H1 (cell line): ENCODE results near the gene SYT14. TPM values are rescaled to one million over a fixed set of nuclear protein-coding genes. Genes with fewer than 3 reads are reported as not detected.

Experiments used
- SAP30 ChIP-seq: fragments of 300-600 bp; sonication (generic); IDR thresholded peaks from 2 replicates; pipeline ENCODE4 v1.7.1; 2012; ENCODE audit warnings: low read length, moderate library complexity, mild to moderate bottlenecking, inconsistent platforms; ENCODE audit not compliant: insufficient read depth, insufficient replicate concordance
- SRF ChIP-seq: IDR thresholded peaks from 2 replicates; pipeline ENCODE4 v1.6.1; 2011; ENCODE audit warnings: mild to moderate bottlenecking, low read depth, low read length, moderate library complexity
- polyA plus RNA-seq, 7 experiments: library from polyadenylated mRNA; depleted of rRNA in 3 of 7; stranded (reverse) in 5 of 7; unstranded in 2 of 7; fragments of >200 nt in 5 of 7; fragments of 200-250 nt in 2 of 7; gene quantifications; 1 replicate in 5 of 7; 2 replicates in 1 of 7; 4 replicates in 1 of 7; pipeline versions ENCODE4 v1.2.1 to v1.2.3, GENCODE V29; 2011 to 2013; ENCODE audit warnings: missing spikeins in 2 of 7, mixed read lengths in 2 of 7
- total RNA-seq: library from RNA; stranded (reverse); fragmentation: NEBNext Ultra II Directional; extraction: Animal tissue kit (Norgen Biotek cat#: 25700); gene quantifications from 2 replicates; pipeline ENCODE4 v1.2.1, GENCODE V29; 2021
- TF ChIP-seq, protein P1 (sequence below): IDR thresholded peaks from 2 replicates; pipeline ENCODE4 v1.6.1; 2011; ENCODE audit warnings: low read depth, mild to moderate bottlenecking, low read length; ENCODE audit not compliant: insufficient read depth
- TF ChIP-seq, protein P2 (sequence below): IDR thresholded peaks from 2 replicates; pipeline ENCODE4 v1.6.1; 2011; ENCODE audit warnings: low read length, improper control_type of control experiment

SYT14 gene
- total and polyA plus RNA-seq, 2 of the 8 experiments (the other 6 are each of a cell fraction or from before 2014, with no cell fraction given): 2.3 to 18.4 TPM

DNA sequence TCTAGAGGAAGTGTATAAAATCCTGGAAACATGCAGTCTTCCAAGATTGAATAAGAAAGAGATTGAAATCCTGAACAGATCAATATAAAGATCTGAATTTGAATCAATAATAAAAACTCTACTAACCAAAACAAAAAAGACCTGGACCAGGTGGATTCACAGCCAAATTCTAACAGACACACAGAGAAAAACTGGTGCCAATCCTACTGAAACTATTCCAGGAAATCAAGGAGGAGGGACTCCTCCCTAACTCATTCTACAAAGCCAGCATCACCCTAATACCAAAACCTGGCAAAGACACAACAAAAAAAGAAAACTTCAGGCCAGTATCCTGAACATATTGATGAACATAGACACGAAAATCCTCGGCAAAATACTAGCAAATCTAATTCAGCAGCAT, 58.3 kb downstream of the SYT14 start (continued):
- TF ChIP-seq, protein P1, sequence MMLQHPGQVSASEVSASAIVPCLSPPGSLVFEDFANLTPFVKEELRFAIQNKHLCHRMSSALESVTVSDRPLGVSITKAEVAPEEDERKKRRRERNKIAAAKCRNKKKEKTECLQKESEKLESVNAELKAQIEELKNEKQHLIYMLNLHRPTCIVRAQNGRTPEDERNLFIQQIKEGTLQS: no peak
- no peak for TF ChIP-seq SAP30
- TF ChIP-seq SRF: no peak
- TF ChIP-seq, protein P2, sequence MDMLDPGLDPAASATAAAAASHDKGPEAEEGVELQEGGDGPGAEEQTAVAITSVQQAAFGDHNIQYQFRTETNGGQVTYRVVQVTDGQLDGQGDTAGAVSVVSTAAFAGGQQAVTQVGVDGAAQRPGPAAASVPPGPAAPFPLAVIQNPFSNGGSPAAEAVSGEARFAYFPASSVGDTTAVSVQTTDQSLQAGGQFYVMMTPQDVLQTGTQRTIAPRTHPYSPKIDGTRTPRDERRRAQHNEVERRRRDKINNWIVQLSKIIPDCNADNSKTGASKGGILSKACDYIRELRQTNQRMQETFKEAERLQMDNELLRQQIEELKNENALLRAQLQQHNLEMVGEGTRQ: no peak
